KBM-7 (cell line): ENCODE results near the gene CXXC5.
A peak's percentile ranks its signal among the peaks of the same experiment; 100 is the strongest.
"Not testable (repeated sequence)": the region's sequence is repeated elsewhere in the genome, so short reads cannot be mapped to it uniquely, and the experiment has no call there.

Experiments used
- DNase-seq: peaks from one replicate; pipeline ENCODE4 v3.0.0-alpha.2; 2015
- in situ Hi-C: fragments of 300-500 bp; cut with MboI; formaldehyde crosslinking; loops from 2 replicates; pipeline ENCODE4 v1.14.3; 2020; ENCODE audit warnings: low sequenced_read_pairs, low pct_unique_long_range_greater_than_20kb, mixed read lengths

Gene CXXC5

GRCh38 chr5:139648205-139649081 is at the start of gene CXXC5:
Gene CXXC5, plus strand, starts transcription at chr5:139648349. Its CDS starts 32,175 bp downstream, at chr5:139680524.
- in situ Hi-C loops: no loop called here
- DNase-seq: peak; percentile 79

GRCh38 chr5:139598601-139598965 is 49.6 kb upstream of the CXXC5 start:
- DNase-seq: not testable (repeated sequence)

DNA sequence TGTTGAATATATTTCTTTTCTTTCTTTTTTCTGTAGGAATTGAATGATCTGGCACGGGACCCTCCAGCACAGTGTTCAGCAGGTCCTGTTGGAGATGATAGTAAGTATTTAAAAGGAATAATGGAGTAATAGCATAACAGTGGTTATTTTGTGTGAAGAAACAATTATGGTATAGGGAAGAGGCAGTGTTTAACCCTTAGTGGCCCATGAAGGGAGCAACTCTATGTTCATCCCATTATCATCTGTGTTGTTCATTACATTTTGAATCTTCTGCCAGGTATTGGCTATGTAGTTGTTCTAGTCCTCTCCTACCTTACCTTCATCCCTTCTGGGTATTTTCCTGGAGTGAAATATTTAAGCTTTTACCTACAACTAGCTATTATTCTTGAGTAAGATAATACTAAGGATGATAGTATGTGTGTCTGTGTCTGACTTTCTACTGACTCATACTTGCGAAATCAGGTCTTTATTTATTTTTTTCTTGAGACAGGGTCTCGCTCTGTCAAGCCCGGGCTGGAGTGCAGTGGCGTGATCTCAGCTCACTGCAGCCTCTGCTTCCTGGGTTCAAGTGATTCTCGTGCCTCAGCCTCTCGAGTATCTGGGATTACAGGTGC is 47.7 kb upstream of the CXXC5 start:
- DNase-seq: no peak
- in situ Hi-C loops: no loop called here

More at GRCh38 chr5:139598601-139598965, 49.6 kb upstream of the CXXC5 start:
- in situ Hi-C loops: not testable (repeated sequence)

DNA sequence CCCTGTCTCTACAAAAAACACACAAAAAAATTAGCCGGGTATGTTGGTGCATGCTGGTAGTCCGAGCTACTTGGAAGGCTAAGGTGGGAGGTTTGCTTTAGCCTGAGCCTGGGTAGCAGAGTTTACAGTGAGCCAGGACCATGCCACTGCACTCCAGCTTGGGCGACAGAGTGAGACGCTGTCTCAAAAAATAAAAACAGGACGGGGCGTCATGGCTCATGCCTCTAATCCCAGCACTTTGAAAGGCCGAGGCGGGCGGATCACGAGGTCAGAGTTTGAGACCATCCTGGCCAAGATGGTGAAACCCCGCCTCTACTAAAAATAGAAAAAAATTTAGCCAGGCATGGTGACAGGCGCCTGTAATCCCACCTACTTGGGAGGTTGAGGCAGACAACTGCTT is 46.7 kb upstream of the CXXC5 start:
- no peak for DNase-seq
- in situ Hi-C loops: no loop called here

DNA sequence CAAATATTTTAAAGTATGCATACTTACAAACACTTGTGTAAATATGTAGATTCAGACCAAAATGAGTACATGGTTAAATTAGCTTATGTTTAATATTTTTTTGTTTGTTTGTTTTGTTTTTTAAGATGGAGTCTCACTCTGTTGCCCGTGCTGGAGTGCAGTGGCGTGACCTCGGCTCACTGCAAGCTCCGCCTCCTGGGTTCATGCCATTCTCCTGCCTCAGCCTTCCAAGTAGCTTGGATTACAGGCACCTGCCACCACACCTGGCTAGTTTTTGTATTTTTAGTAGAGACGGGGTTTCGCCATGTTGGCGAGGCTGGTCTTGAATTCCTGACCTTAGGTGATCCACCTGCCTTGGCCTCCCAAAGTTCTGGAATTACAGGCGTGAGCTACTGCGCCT is 46.2 kb upstream of the CXXC5 start:
- in situ Hi-C loops, DNase-seq: not testable (repeated sequence)

- no peak for DNase-seq
- in situ Hi-C loops: no loop called here
Observed at GRCh38 chr5:139605887-139606286, 42.3 kb upstream of the CXXC5 start.

DNA sequence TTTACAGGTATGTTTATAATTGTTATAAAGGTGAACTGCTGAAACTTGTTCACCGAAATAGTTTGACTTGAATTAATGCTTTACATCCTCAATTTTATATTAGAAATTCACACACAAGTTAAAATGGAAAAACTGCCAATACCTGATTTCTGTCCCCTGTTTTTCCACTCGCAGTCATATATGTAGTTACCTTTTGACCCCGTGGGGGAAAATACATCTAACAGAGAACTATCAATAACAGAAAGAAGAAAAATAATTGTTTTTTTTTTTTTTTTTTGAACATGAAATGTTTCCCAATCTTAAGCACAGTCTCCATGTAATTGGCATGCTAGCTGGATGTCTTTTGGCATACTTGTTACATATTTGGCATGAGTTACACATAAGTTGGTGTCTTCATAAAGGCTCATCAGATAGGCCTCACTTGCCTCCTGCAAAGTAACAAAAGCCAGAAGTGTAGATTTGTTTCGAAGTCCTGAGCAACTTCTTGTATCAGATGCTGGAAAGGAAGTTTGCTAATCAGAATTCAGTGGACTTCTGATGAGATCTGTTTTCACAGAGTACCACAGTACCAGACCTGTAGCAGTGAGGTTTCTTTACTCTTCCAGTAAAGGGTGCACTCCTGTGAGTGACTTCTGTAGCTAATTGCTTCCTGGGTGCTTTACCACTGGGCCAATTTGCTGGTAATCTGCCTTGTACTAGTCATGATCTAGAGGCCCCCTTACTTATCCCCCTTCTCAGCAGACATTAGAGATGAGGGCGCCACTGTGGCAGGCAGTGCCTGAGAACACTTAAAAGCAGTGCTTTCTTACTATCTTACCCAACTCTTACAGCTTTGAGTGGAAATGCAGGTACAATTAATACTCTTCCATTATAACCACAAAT is 36.2 kb upstream of the CXXC5 start:
- in situ Hi-C loops: no loop called here
- no peak for DNase-seq

DNA sequence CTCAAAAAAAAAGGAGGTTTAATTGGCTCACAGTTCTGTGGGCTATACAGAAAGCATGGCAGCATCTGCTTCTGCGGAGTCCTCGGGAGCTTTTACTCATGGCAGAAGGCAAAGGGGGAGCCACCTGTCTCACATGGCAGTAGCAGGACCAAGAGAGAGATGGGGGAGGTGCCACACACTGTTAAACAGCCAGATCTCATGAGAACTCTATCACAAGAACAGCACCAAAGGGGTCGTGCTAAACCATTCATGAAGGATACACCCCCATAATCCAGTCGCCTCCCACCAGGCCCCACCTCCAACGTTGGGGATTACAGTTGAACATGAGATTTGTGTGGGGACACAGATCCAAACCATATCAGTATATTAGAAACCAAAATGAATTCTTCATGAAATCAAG is 28.3 kb upstream of the CXXC5 start:
- DNase-seq: no peak
- in situ Hi-C loops: no loop called here

- DNase-seq, in situ Hi-C loops: not testable (repeated sequence)
Observed at GRCh38 chr5:139625398-139625797, 22.8 kb upstream of the CXXC5 start.

DNA sequence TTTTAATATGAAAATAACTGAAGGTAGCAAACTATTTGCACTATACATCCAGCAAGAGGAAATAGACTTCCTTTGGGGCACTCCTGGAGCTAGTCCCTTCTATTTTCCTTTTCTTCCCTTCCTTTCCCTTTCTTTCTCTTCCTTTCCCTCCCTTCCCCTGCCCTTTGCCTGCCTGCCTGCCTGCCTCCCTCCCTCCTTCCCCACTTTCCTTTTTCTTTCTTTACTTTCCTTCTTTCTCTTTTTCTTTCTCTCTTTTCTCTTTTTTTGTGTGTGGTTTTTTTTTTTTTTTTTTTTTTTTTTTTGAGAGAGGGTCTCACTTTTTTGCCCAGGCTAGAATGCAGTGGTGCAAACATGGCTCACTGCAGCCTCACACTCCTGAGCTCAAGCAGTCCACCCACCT is 17.3 kb upstream of the CXXC5 start:
- DNase-seq: no peak
- in situ Hi-C loops: loop anchor here (10.0 kb wide), 1 partner anchor 134 kb away; no protein-coding TSS in a partner anchor

GRCh38 chr5:139631520-139632165 is 16.5 kb upstream of the CXXC5 start:
- in situ Hi-C loops: loop anchor here (10.0 kb wide), 1 partner anchor 133 kb away; no protein-coding TSS in a partner anchor
- no peak for DNase-seq

DNA sequence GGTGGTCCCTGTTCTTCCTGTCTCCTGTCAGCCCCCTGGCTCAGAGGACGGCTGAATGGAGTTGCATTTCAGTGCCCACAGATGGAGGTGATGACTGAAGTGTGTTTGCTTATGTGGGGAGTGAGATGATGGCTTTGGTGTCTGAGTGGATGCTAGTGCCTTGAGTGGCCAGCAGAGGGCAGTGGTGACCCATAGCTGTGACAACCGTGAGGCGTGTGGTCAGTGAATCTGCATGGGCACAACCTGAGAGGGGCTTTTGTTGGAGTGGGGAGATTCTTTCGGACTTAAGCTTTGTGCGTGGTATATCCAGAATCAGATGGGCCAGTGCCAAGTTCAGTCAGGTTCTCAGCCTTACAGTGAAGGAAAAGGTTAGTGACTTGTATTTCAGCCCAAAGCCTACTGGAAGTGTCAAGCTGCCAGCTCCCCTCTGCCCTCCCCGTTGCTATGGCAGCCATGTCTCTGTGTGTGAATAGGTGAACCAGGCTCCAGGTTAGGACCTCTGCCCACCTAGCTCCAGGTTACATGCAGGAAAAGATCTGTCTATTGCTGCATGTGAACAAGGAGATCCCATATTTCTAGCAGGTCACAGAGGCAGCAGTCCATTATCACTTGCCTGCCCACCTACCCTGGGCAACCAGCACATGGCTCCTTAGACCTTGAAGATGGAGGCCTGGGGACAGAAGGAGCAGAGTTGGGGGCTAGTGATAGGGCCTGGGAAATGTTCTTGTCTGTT is 14.7 kb upstream of the CXXC5 start:
- DNase-seq: peak; percentile 87
- in situ Hi-C loops: loop anchor here (10.0 kb wide), 1 partner anchor 131 kb away; no protein-coding TSS in a partner anchor

DNA sequence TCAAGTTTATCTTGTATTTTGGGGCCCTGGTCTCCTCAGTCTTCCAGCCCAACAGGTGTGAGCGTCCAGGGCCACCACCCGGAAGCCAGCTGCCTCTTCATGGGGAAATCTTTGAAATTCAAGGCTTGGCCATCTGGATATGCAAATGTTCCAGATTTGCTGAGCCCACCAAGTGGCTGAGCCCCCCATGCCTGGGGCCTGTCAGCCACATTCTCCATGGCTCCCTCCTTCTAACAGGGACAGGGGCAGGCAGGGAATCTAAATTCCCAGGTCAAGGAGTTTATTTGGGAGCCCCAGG is 14.2 kb upstream of the CXXC5 start:
- DNase-seq: no peak
- in situ Hi-C loops: loop anchor here (10.0 kb wide), 1 partner anchor 131 kb away; no protein-coding TSS in a partner anchor

GRCh38 chr5:139634541-139634940 is 13.6 kb upstream of the CXXC5 start:
- DNase-seq: no peak

GRCh38 chr5:139635191-139635590 is 13.0 kb upstream of the CXXC5 start:
- in situ Hi-C loops: loop anchor here (10.0 kb wide), 1 partner anchor 130 kb away; no protein-coding TSS in a partner anchor
- DNase-seq: no peak

More at GRCh38 chr5:139634541-139634940, 13.6 kb upstream of the CXXC5 start:
- in situ Hi-C loops: loop anchor here (10.0 kb wide), 1 partner anchor 130 kb away; no protein-coding TSS in a partner anchor

DNA sequence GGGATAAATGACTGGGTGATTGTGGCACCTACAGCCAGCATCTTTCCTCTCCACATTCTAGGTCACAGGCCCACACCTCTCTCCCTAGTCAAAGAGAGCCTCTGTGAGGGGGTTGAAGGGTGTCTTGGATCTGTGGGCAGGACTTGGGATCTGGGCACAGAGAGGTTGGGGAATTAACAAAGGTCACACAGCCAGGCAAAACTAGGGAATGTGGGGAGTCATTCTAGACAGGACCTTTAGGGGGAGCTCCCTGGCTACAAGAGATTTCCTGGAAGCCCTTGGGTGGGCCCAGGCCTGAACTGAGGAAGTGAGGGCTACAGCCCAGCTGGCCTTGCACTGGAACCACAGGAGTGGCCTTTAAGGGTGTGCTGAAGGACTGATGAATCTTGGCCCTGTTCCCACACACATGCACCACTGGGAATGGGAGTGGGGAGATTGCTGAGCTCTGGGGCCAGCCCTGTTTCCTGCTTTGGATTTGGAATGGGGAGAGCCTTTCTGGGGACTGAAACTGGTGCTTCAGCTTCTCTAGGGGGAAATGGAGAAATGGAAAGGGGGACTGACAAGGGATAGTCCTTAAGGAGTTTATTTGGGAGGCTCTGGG is 12.4 kb upstream of the CXXC5 start:
- DNase-seq: peak; percentile 75
- in situ Hi-C loops: loop anchor here (10.0 kb wide), 1 partner anchor 129 kb away; no protein-coding TSS in a partner anchor

- in situ Hi-C loops: loop anchor here (10.0 kb wide), 1 partner anchor 129 kb away; no protein-coding TSS in a partner anchor
- DNase-seq: no peak
Observed at GRCh38 chr5:139636207-139636792, 11.8 kb upstream of the CXXC5 start.
